Ovary (tissue), 3 donors: ENCODE measurements around the gene ACRV1.

Experiments used
- CTCF ChIP-seq, 3 donors: fragments of 450-650 bp in 2 of 3; fragments of 200-600 bp in 1 of 3; IDR thresholded peaks; one replicate each; pipeline versions ENCODE4 v1.5.1 to v1.8.0; 2016 to 2022; ENCODE audit warnings: antibody characterized with exemption in 3 of 3, mild to moderate bottlenecking in 1 of 3
- EP300 ChIP-seq: sonication (generic); formaldehyde crosslinking; IDR thresholded peaks from one replicate; pipeline ENCODE4 v1.6.1; 2017; ENCODE audit warnings: antibody characterized with exemption
- POLR2A ChIP-seq: fragments of 450-650 bp; IDR thresholded peaks from one replicate; pipeline ENCODE4 v1.6.1; 2017; ENCODE audit warnings: antibody characterized with exemption, mild to moderate bottlenecking, moderate library complexity
- donor health status: DM: no; HTN: no; CAD: no.

GRCh38 chr11:125720781-125721180 lies 40.1 kb upstream of the ACRV1 start:
- TF ChIP-seq CTCF (IDR thresholded peaks at IDR 0.05) (no peak), POLR2A (no peak), EP300 (no peak)
